Heart left ventricle (tissue), 16 donors: ENCODE measurements around the gene MCM8. TPM values are rescaled to one million over a fixed set of nuclear protein-coding genes. Genes with fewer than 3 reads are reported as not detected.

Experiments used
- ATAC-seq, 4 donors: fragments of 200-7000 bp; cut with Tn5 transposase; one replicate each; pipeline ENCODE4 v1.9.1; 2020 to 2022; ENCODE audit warnings: moderate library complexity in 4 of 4, mild to moderate bottlenecking in 3 of 4, moderate number of reproducible peaks in 1 of 4
- DNase-seq, 5 donors: peaks; one replicate each; pipeline ENCODE4 v3.0.0-alpha.2; 2020
- H3K27ac ChIP-seq, 12 donors: fragments of 200-600 bp; sonication (generic) in 4 of 12; one replicate each; pipeline versions ENCODE4 v1.5.0 to v1.8.0; 2016 to 2022; ENCODE audit warnings: mild to moderate bottlenecking in 2 of 12
- H3K27me3 ChIP-seq, 9 donors: fragments of 200-600 bp; sonication (generic) in 2 of 9; one replicate each; pipeline versions ENCODE4 v1.5.1 to v1.8.0; 2016 to 2022; ENCODE audit warnings: mild to moderate bottlenecking in 3 of 9
- H3K36me3 ChIP-seq, 9 donors: fragments of 200-600 bp; sonication (generic) in 2 of 9; one replicate each; pipeline versions ENCODE4 v1.5.0 to v1.8.0; 2018 to 2022; ENCODE audit warnings: mild to moderate bottlenecking in 2 of 9
- H3K4me1 ChIP-seq, 12 donors: fragments of 200-600 bp; sonication (generic) in 4 of 12; one replicate each; pipeline versions ENCODE4 v1.5.0 to v1.8.0; 2016 to 2022; ENCODE audit warnings: mild to moderate bottlenecking in 3 of 12
- H3K4me3 ChIP-seq, 12 donors: fragments of 200-600 bp; sonication (generic) in 4 of 12; one replicate each; pipeline versions ENCODE4 v1.5.0 to v1.8.0; 2017 to 2022; ENCODE audit warnings: mild to moderate bottlenecking in 9 of 12, moderate library complexity in 4 of 12
- H3K9me3 ChIP-seq, 12 donors: fragments of 200-600 bp; sonication (generic) in 4 of 12; one replicate each; pipeline versions ENCODE4 v1.5.0 to v1.8.0; 2016 to 2022; ENCODE audit warnings: mild to moderate bottlenecking in 1 of 12
- CTCF ChIP-seq, 12 donors: fragments of 200-600 bp; sonication (generic) in 4 of 12; IDR thresholded peaks; one replicate each; pipeline versions ENCODE4 v1.5.0 to v1.8.0; 2018 to 2022; ENCODE audit warnings: antibody characterized with exemption in 12 of 12, mild to moderate bottlenecking in 5 of 12
- POLR2A ChIP-seq, 2 donors: fragments of 450-650 bp; IDR thresholded peaks; one replicate each; pipeline ENCODE4 v1.6.1; 2017; ENCODE audit warnings: antibody characterized with exemption in 2 of 2, mild to moderate bottlenecking in 2 of 2, moderate library complexity in 2 of 2
- WGBS, 4 donors: extraction: QIAGEN DNeasy Blood & Tissue Kit in 2 of 4; methylation state at CpG; one replicate each; pipeline versions ENCODE4 v1.1.5 to v1.1.7; 2013 to 2018; 5-methylcytosine and 5-hydroxymethylcytosine counted together
- intact Hi-C, 10 donors: fragments of 100-400 bp; cut with DNase I; formaldehyde crosslinking; loops; one replicate each; pipeline versions ENCODE4 v1.11.1 to v1.14.2; 2022
- polyA plus RNA-seq, 2 donors: library from polyadenylated mRNA; stranded (reverse); fragments of 200-250 nt; gene quantifications; one replicate each; pipeline ENCODE4 v1.2.3, GENCODE V29; 2013
- total RNA-seq, 9 donors: library from RNA; depleted of rRNA in 2 of 9; stranded (reverse); fragments of >200 nt in 2 of 9; fragmentation: NEBNext Ultra II Directional in 3 of 9; extraction: Animal tissue kit (Norgen Biotek cat#: 25700) in 3 of 9; gene quantifications; one replicate each; pipeline versions ENCODE4 v1.1.0 to v1.2.4, GENCODE V29; 2016 to 2023
- donor health status: ischemic (EF 13 %, LVEDD 7.1; RV severe dilation, severe dysfunction).
- donor health status: healthy with polysubstance abuse.
- donor health status: DM: no; HTN: yes; CAD: no.
- donor health status: DM: no; HTN: no; CAD: no.
- donor health status: ischemic (EF 25% LVEDD 6.9; RV normal size, moderate dysfunction).
- donor health status: ischemic (EF 25% LVEDD 5.7; RV mildly dilated, moderate dysfunction).
- donor health status: healthy.
- donor health status: DM: yes; HTN: yes; CAD: no.
- donor health status: ischemic (EF 35%, LVEDD 5.7; RV mildly dilated, moderate dysfunction).
- donor health status: nonischemic (EF 11% LVEDD 7.7; RV severe dilation, severe dysfunction).
- donor health status: DM: yes; HTN: yes; CAD: no.
- donor health status: PGD.
- donor health status: ischemic (EF 29% LVEDD 5.4; RV normal size, mild dysfunction).
- donor health status: nonischemic (EF 23%, LVEDD 6.1; RV moderate dilation, normal function).

Gene MCM8
- total and polyA plus RNA-seq, 11 donors, result 1.8 to 8.7 (median 6.5) TPM

- TF ChIP-seq CTCF (IDR thresholded peaks at IDR 0.05) (no peak), POLR2A (IDR thresholded peaks at IDR 0.05) (no peak)
- Histone ChIP-seq H3K9me3 (no peaks in the 10 kb centered on the region), H3K4me3 (no peak overlapping the region), H3K4me1 (no peaks in the 10 kb centered on the region), H3K36me3 (peaks cover 0 to 64% (median 39%) of the 10 kb centered on the region in 9 donors), H3K27me3 (no peaks in the 10 kb centered on the region), H3K27ac (no peak overlapping the region)
- intact Hi-C loops, result no loop called here
- no peak for ATAC-seq
- WGBS, 4 donors, result 82 to 93% (median 88%) methylated on average over 2 of the region's 2 CpGs
- DNase-seq, result no peak
Observed at GRCh38 chr20:5975778-5976177, 25.3 kb downstream of the MCM8 start.

- Histone ChIP-seq H3K27ac (no peak overlapping the region), H3K27me3 (no peaks in the 10 kb centered on the region), H3K4me1 (no peaks in the 10 kb centered on the region), H3K36me3 (peaks cover 0 to 62% (median 39%) of the 10 kb centered on the region in 9 donors), H3K9me3 (no peaks in the 10 kb centered on the region), H3K4me3 (no peak overlapping the region)
- TF ChIP-seq POLR2A (IDR thresholded peaks at IDR 0.05) (no peak), CTCF (IDR thresholded peaks at IDR 0.05) (no peak)
- no peak for ATAC-seq
- 92 to 97% (median 93%) methylated on average over 2 of the region's 2 CpGs for WGBS, 4 donors
- intact Hi-C loops, result no loop called here
- no peak for DNase-seq
Observed at GRCh38 chr20:5977223-5977622, 26.8 kb downstream of the MCM8 start.

- no peaks in the 10 kb centered on the region for H3K27me3 ChIP-seq
- ATAC-seq (no peak), DNase-seq (no peak)
- H3K4me3 ChIP-seq, result no peak overlapping the region
- no peaks in the 10 kb centered on the region for H3K4me1 ChIP-seq
- H3K9me3 ChIP-seq, result no peaks in the 10 kb centered on the region
- H3K36me3 ChIP-seq, result peaks cover 0 to 62% (median 40%) of the 10 kb centered on the region in 9 donors
- WGBS, 4 donors, result 96 to 98% (median 97%) methylated on average over 1 of the region's 1 CpG
- no peak overlapping the region for H3K27ac ChIP-seq
- no peak for TF ChIP-seq POLR2A (IDR thresholded peaks at IDR 0.05)
- no peak for TF ChIP-seq CTCF (IDR thresholded peaks at IDR 0.05)
- intact Hi-C loops, result no loop called here
Observed at GRCh38 chr20:5977975-5978374, 27.5 kb downstream of the MCM8 start.

GRCh38 chr20:5979801-5980200 lies 29.3 kb downstream of the MCM8 start:
- Histone ChIP-seq H3K4me3 (no peak overlapping the region), H3K27ac (no peak overlapping the region), H3K9me3 (no peaks in the 10 kb centered on the region), H3K4me1 (no peaks in the 10 kb centered on the region), H3K36me3 (peaks cover 0 to 69% (median 37%) of the 10 kb centered on the region in 9 donors), H3K27me3 (no peaks in the 10 kb centered on the region)
- DNase-seq (no peak), ATAC-seq (no peak)
- intact Hi-C loops, result no loop called here
- TF ChIP-seq CTCF (IDR thresholded peaks at IDR 0.05), result no peak
- TF ChIP-seq POLR2A (IDR thresholded peaks at IDR 0.05), result no peak
- 93 to 96% (median 96%) methylated on average over 4 of the region's 4 CpGs for WGBS, 4 donors
